WTC11 (cell line): ENCODE data around the gene FGF13. TPM values are rescaled to one million over a fixed set of nuclear protein-coding genes. Genes with fewer than 3 reads are reported as not detected.

ENCODE experiments used
- ATAC-seq: fragments of 200-7000 bp; cut with Tn5 transposase; 2 replicates; pipeline ENCODE4 v1.10.0; 2021; ENCODE audit warnings: mild to moderate bottlenecking, moderate library complexity
- CTCF ChIA-PET: fragments of 300-600 bp; sonication (Branson Sonifier 250); formaldehyde crosslinking; loops from one replicate; lab custom pipeline; 2021; ENCODE audit warnings: antibody characterized with exemption; lab: Charles Lee
- POLR2A ChIA-PET: fragments of 350-600 bp; sonication (Branson Sonifier 250); formaldehyde crosslinking; loops from one replicate; lab custom pipeline; 2021; ENCODE audit warnings: antibody characterized with exemption; lab: Charles Lee
- DNase-seq: peaks from one replicate; pipeline ENCODE4 v3.0.0; 2021; ENCODE audit warnings: low spot score
- H3K27ac Mint-ChIP-seq: 2 replicates; pipeline ENCODE4 v1.8.0; 2021; ENCODE audit warnings: mixed read lengths
- H3K27me3 Mint-ChIP-seq: 2 replicates; pipeline ENCODE4 v1.8.0; 2021; ENCODE audit warnings: low read depth, mild to moderate bottlenecking, moderate library complexity, mixed read lengths
- H3K36me3 Mint-ChIP-seq: 2 replicates; pipeline ENCODE4 v1.8.0; 2021; ENCODE audit warnings: mixed read lengths
- H3K4me1 Mint-ChIP-seq: 2 replicates; pipeline ENCODE4 v1.8.0; 2022; ENCODE audit warnings: mixed read lengths
- H3K4me3 Mint-ChIP-seq: 2 replicates; pipeline ENCODE4 v1.8.0; 2021; ENCODE audit warnings: mild to moderate bottlenecking, moderate library complexity, mixed read lengths
- H3K9me3 Mint-ChIP-seq: 2 replicates; pipeline ENCODE4 v1.8.0; 2021; ENCODE audit warnings: mixed read lengths
- ARID4B ChIP-seq: sonication (generic); formaldehyde crosslinking; IDR thresholded peaks from 2 replicates; pipeline ENCODE4 v1.8.0; 2023; ENCODE audit warnings: missing genetic modification reagents, mild to moderate bottlenecking, borderline replicate concordance
- ATF3 ChIP-seq: sonication (generic); formaldehyde crosslinking; conservative IDR thresholded peaks from 2 replicates; pipeline ENCODE4 v1.8.1; 2022; ENCODE audit warnings: mild to moderate bottlenecking, missing genetic modification reagents
- CREM ChIP-seq: sonication (generic); formaldehyde crosslinking; IDR thresholded peaks from 2 replicates; pipeline ENCODE4 v1.8.1; 2022; ENCODE audit warnings: mild to moderate bottlenecking, missing genetic modification reagents, moderate library complexity
- GTF2I ChIP-seq: fragments of 250-450 bp; sonication (Bioruptor Pico); conservative IDR thresholded peaks from 2 replicates; pipeline ENCODE4 v1.4.0; 2021; ENCODE audit warnings: mild to moderate bottlenecking
- NFE2L1 ChIP-seq: sonication (generic); formaldehyde crosslinking; IDR thresholded peaks from 2 replicates; pipeline ENCODE4 v1.8.1; 2023; ENCODE audit warnings: missing genetic modification reagents
- NR3C1 ChIP-seq: sonication (generic); formaldehyde crosslinking; conservative IDR thresholded peaks from 2 replicates; pipeline ENCODE4 v1.8.1; 2023; ENCODE audit warnings: low read depth, mild to moderate bottlenecking, missing genetic modification reagents
- RELA ChIP-seq: sonication (generic); formaldehyde crosslinking; IDR thresholded peaks from 2 replicates; pipeline ENCODE4 v1.8.1; 2022; ENCODE audit warnings: missing genetic modification reagents, mild to moderate bottlenecking, borderline replicate concordance
- RORB ChIP-seq: fragments of 250-450 bp; sonication (Bioruptor Pico); IDR thresholded peaks from 2 replicates; pipeline ENCODE4 v1.9.0; 2021; ENCODE audit warnings: mild to moderate bottlenecking
- SMAD4 ChIP-seq: sonication (generic); formaldehyde crosslinking; IDR thresholded peaks from 2 replicates; pipeline ENCODE4 v1.8.0; 2022; ENCODE audit warnings: mild to moderate bottlenecking, missing genetic modification reagents
- STAT6 ChIP-seq: sonication (generic); formaldehyde crosslinking; conservative IDR thresholded peaks from 2 replicates; pipeline ENCODE4 v1.8.1; 2023; ENCODE audit warnings: mild to moderate bottlenecking, low read depth, missing genetic modification reagents, moderate library complexity
- TCF7 ChIP-seq: sonication (generic); formaldehyde crosslinking; IDR thresholded peaks from 2 replicates; pipeline ENCODE4 v1.8.0; 2022; ENCODE audit warnings: mild to moderate bottlenecking, low read depth, missing genetic modification reagents, moderate library complexity
- TP53 ChIP-seq: sonication (generic); formaldehyde crosslinking; IDR thresholded peaks from 2 replicates; pipeline ENCODE4 v1.8.1; 2023; ENCODE audit warnings: mild to moderate bottlenecking, missing genetic modification reagents
- ZBTB21 ChIP-seq: sonication (generic); formaldehyde crosslinking; IDR thresholded peaks from 2 replicates; pipeline ENCODE4 v1.8.1; 2023; ENCODE audit warnings: mild to moderate bottlenecking, missing genetic modification reagents, borderline replicate concordance
- ZNF232 ChIP-seq: sonication (generic); formaldehyde crosslinking; IDR thresholded peaks from 2 replicates; pipeline ENCODE4 v1.8.0; 2022; ENCODE audit warnings: mild to moderate bottlenecking, missing genetic modification reagents
- ZNF263 ChIP-seq: sonication (generic); formaldehyde crosslinking; IDR thresholded peaks from 2 replicates; pipeline ENCODE4 v1.8.1; 2022; ENCODE audit warnings: low read depth, mild to moderate bottlenecking, moderate library complexity, missing genetic modification reagents
- total RNA-seq: library from RNA; stranded (reverse); gene quantifications from 3 replicates; pipeline ENCODE4 v1.2.3, GENCODE V29; 2021
- TF ChIP-seq, protein P1 (sequence below): sonication (generic); formaldehyde crosslinking; IDR thresholded peaks from 2 replicates; pipeline ENCODE4 v1.8.1; 2023; ENCODE audit warnings: mild to moderate bottlenecking, missing genetic modification reagents, borderline replicate concordance
- TF ChIP-seq, protein P2 (sequence below): sonication (generic); formaldehyde crosslinking; IDR thresholded peaks from 2 replicates; pipeline ENCODE4 v1.8.1; 2022; ENCODE audit warnings: mild to moderate bottlenecking, missing genetic modification reagents, moderate library complexity, borderline replicate concordance

The FGF13 gene
- total RNA-seq, 1 experiment from 2014 or later: 32.1 TPM

- H3K27ac Mint-ChIP-seq: no peak overlapping the region
- no peak overlapping the region for H3K4me3 Mint-ChIP-seq
- no peaks in the 10 kb centered on the region for H3K27me3 Mint-ChIP-seq
- TF ChIP-seq ZBTB21 (CRISPR knock-in tag): no peak
- TF ChIP-seq STAT6 (CRISPR knock-in tag): no peak
- no peak for TF ChIP-seq RELA (CRISPR knock-in tag)
- TF ChIP-seq, protein P1, sequence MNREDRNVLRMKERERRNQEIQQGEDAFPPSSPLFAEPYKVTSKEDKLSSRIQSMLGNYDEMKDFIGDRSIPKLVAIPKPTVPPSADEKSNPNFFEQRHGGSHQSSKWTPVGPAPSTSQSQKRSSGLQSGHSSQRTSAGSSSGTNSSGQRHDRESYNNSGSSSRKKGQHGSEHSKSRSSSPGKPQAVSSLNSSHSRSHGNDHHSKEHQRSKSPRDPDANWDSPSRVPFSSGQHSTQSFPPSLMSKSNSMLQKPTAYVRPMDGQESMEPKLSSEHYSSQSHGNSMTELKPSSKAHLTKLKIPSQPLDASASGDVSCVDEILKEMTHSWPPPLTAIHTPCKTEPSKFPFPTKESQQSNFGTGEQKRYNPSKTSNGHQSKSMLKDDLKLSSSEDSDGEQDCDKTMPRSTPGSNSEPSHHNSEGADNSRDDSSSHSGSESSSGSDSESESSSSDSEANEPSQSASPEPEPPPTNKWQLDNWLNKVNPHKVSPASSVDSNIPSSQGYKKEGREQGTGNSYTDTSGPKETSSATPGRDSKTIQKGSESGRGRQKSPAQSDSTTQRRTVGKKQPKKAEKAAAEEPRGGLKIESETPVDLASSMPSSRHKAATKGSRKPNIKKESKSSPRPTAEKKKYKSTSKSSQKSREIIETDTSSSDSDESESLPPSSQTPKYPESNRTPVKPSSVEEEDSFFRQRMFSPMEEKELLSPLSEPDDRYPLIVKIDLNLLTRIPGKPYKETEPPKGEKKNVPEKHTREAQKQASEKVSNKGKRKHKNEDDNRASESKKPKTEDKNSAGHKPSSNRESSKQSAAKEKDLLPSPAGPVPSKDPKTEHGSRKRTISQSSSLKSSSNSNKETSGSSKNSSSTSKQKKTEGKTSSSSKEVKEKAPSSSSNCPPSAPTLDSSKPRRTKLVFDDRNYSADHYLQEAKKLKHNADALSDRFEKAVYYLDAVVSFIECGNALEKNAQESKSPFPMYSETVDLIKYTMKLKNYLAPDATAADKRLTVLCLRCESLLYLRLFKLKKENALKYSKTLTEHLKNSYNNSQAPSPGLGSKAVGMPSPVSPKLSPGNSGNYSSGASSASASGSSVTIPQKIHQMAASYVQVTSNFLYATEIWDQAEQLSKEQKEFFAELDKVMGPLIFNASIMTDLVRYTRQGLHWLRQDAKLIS (CRISPR knock-in tag): no peak
- TF ChIP-seq GTF2I (CRISPR knock-in tag): no peak
- TF ChIP-seq ATF3 (CRISPR knock-in tag): no peak
- no peak for TF ChIP-seq ARID4B (CRISPR knock-in tag)
- no peak for TF ChIP-seq TP53 (CRISPR knock-in tag)
- no peak for TF ChIP-seq ZNF263 (CRISPR knock-in tag)
- TF ChIP-seq NR3C1 (CRISPR knock-in tag): no peak
- no peak for TF ChIP-seq NFE2L1 (CRISPR knock-in tag)
- TF ChIP-seq RORB: no peak
- TF ChIP-seq, protein P2, sequence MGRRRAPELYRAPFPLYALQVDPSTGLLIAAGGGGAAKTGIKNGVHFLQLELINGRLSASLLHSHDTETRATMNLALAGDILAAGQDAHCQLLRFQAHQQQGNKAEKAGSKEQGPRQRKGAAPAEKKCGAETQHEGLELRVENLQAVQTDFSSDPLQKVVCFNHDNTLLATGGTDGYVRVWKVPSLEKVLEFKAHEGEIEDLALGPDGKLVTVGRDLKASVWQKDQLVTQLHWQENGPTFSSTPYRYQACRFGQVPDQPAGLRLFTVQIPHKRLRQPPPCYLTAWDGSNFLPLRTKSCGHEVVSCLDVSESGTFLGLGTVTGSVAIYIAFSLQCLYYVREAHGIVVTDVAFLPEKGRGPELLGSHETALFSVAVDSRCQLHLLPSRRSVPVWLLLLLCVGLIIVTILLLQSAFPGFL: no peak
- TF ChIP-seq TCF7: no peak
- TF ChIP-seq SMAD4 (CRISPR knock-in tag): no peak
- no peak for TF ChIP-seq CREM (CRISPR knock-in tag)
- no peak for TF ChIP-seq ZNF232 (CRISPR knock-in tag)
- ATAC-seq (no peak), DNase-seq (no peak)
- peaks cover 40% of the 10 kb centered on the region for H3K36me3 Mint-ChIP-seq
- POLR2A ChIA-PET: no interaction called here
- CTCF ChIA-PET: no interaction called here
- peaks cover 8% of the 10 kb centered on the region for H3K4me1 Mint-ChIP-seq
- H3K9me3 Mint-ChIP-seq: no peaks in the 10 kb centered on the region
Measured at GRCh38 chrX:138704101-138704500, 7.4 kb downstream of the FGF13 start.
